Measurements from ENCODE around the gene SSBP4. TPM values are rescaled to one million over a fixed set of nuclear protein-coding genes. Genes with fewer than 3 reads are reported as not detected.
A peak's percentile ranks its signal among the peaks of the same experiment; 100 is the strongest.

Gene SSBP4
- total RNA-seq, 4 donors from 2014 or later: 23.7 to 48.1 (median 26.1) TPM

DNA sequence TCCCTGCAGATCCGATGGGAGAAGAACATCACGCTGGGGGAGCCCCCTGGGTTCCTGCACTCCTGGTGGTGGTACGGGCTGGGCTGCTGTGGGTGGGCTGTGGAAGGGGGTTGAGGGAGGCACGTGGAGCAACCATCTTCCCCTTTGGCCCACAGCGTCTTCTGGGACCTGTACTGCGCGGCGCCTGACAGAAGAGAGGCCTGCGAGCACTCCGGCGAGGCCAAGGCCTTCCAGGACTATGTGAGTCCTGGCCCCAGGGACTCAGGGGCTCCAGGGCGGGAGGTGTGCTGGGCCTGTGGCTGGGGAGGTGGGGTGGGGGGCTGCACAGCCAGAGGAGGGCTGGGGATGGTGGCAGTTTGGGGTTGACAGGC, 8.5 kb downstream of the SSBP4 start:
- WGBS, 2 donors: no CpG with 5 or more reads among the region's 12 CpGs
- no peak overlapping the region for H3K27ac ChIP-seq

GRCh38 chr19:18428173-18428786, 9.1 kb downstream of the SSBP4 start:
- intact Hi-C loops (cut with DNase I): no loop called here
- TF ChIP-seq POLR2A (IDR thresholded peaks at IDR 0.05) (no peak), CTCF (IDR thresholded peaks at IDR 0.05) (no peak)
- H3K4me3 ChIP-seq: peak overlapping the region in 2 of 4 donors; percentile 46 to 65
- no peak for DNase-seq
- H3K27ac ChIP-seq: peak overlapping the region; percentile 64 to 84 (median 74)
- peaks cover 0 to 4% (median 0%) of the 10 kb centered on the region in 4 donors for H3K27me3 ChIP-seq
- H3K36me3 ChIP-seq: peaks cover 0 to 6% (median 0%) of the 10 kb centered on the region in 3 donors
- no peaks in the 10 kb centered on the region for H3K9me3 ChIP-seq
- H3K4me1 ChIP-seq: peaks cover 30 to 85% (median 46%) of the 10 kb centered on the region in 3 donors
- 70 to 74% methylated on average over 2 to 3 of the region's 17 CpGs for WGBS, 2 donors

More for the DNA sequence above, 8.5 kb downstream of the SSBP4 start:
- intact Hi-C loops (cut with DNase I): no loop called here
- Histone ChIP-seq H3K9me3 (no peaks in the 10 kb centered on the region), H3K4me1 (peaks cover 24 to 85% (median 41%) of the 10 kb centered on the region in 3 donors), H3K4me3 (no peak overlapping the region), H3K27me3 (no peaks in the 10 kb centered on the region), H3K36me3 (peaks cover 0 to 6% (median 0%) of the 10 kb centered on the region in 3 donors)
- no peak for DNase-seq
- TF ChIP-seq CTCF (IDR thresholded peaks at IDR 0.05) (no peak), POLR2A (IDR thresholded peaks at IDR 0.05) (no peak)

- TF ChIP-seq CTCF (IDR thresholded peaks at IDR 0.05) (no peak), POLR2A (IDR thresholded peaks at IDR 0.05) (no peak)
- Histone ChIP-seq H3K27ac (peak overlapping the region; percentile 64 to 84 (median 74)), H3K4me1 (peaks cover 33 to 85% (median 41%) of the 10 kb centered on the region in 3 donors), H3K27me3 (peaks cover 0 to 5% (median 0%) of the 10 kb centered on the region in 4 donors), H3K9me3 (no peaks in the 10 kb centered on the region), H3K36me3 (peaks cover 0 to 6% (median 0%) of the 10 kb centered on the region in 3 donors), H3K4me3 (peak overlapping the region; percentile 15 to 65 (median 38))
- intact Hi-C loops (cut with DNase I): no loop called here
- no peak for DNase-seq
- 17% methylated on average over 2 of the region's 77 CpGs; no CpG with 5 or more reads in 1 of the 2 donors for WGBS, 2 donors
Measured at GRCh38 chr19:18428787-18429674, 9.8 kb downstream of the SSBP4 start.

- Histone ChIP-seq H3K27ac (peak overlapping the region in 3 of 4 donors; percentile 64 to 84 (median 83)), H3K36me3 (peaks cover 0 to 7% (median 0%) of the 10 kb centered on the region in 3 donors), H3K9me3 (no peaks in the 10 kb centered on the region), H3K27me3 (peaks cover 0 to 5% (median 0%) of the 10 kb centered on the region in 4 donors), H3K4me1 (peaks cover 35 to 84% (median 40%) of the 10 kb centered on the region in 3 donors), H3K4me3 (peak overlapping the region in 2 of 4 donors; percentile 46 to 65)
- WGBS, 2 donors: 48 to 83% methylated on average over 2 to 9 of the region's 13 CpGs
- intact Hi-C loops (cut with DNase I): no loop called here
- no peak for TF ChIP-seq POLR2A (IDR thresholded peaks at IDR 0.05)
- TF ChIP-seq CTCF (IDR thresholded peaks at IDR 0.05): no peak
- DNase-seq: no peak
Measured at GRCh38 chr19:18429717-18430416, 10.7 kb downstream of the SSBP4 start.
